Endothelial cell of umbilical vein (primary cell): ENCODE results near the gene KMT2B.

Experiments used
- EZH2 ChIP-seq: IDR thresholded peaks from 2 replicates; pipeline ENCODE4 v1.6.1; 2012; ENCODE audit warnings: borderline replicate concordance, low read depth, mild to moderate bottlenecking, moderate library complexity, low read length, inconsistent platforms; ENCODE audit not compliant: severe bottlenecking
- GATA2 ChIP-seq: IDR thresholded peaks from 2 replicates; pipeline ENCODE4 v1.7.0; 2011; ENCODE audit warnings: low read depth, mild to moderate bottlenecking, moderate library complexity, mixed read lengths, low read length; ENCODE audit not compliant: insufficient read length, insufficient read depth
- JUN ChIP-seq: IDR thresholded peaks from 2 replicates; pipeline ENCODE4 v1.6.1; 2011; ENCODE audit warnings: borderline replicate concordance, low read depth; ENCODE audit not compliant: insufficient read length, insufficient read depth
- MYC ChIP-seq: IDR thresholded peaks from one replicate; pipeline ENCODE4 v1.6.1; 2011; ENCODE audit warnings: mild to moderate bottlenecking, low read depth, low read length
- POLR2A ChIP-seq: IDR thresholded peaks from 2 replicates; pipeline ENCODE4 v1.6.1; 2012; ENCODE audit warnings: low read depth, mild to moderate bottlenecking, control low read depth, low read length
- POLR2AphosphoS5 ChIP-seq: IDR thresholded peaks from 2 replicates; pipeline ENCODE4 v1.6.1; 2012; ENCODE audit warnings: low read depth, mild to moderate bottlenecking, control low read depth, low read length, moderate library complexity; ENCODE audit not compliant: insufficient read depth
- TF ChIP-seq, protein P1 (sequence below): IDR thresholded peaks from 2 replicates; pipeline ENCODE4 v1.6.1; 2011; ENCODE audit not compliant: insufficient read depth, insufficient read length
- TF ChIP-seq, protein P2 (sequence below), 2 donors: IDR thresholded peaks; 1 replicate in 1 of 2; 2 replicates in 1 of 2; pipeline ENCODE4 v1.5.1; 2011; ENCODE audit warnings: low read length in 2 of 2, mild to moderate bottlenecking in 2 of 2, moderate library complexity in 2 of 2, control low read depth in 1 of 2, inconsistent platforms in 1 of 2, low read depth in 1 of 2; ENCODE audit not compliant: insufficient read depth in 1 of 2; ENCODE audit errors: extremely low read depth in 1 of 2

DNA sequence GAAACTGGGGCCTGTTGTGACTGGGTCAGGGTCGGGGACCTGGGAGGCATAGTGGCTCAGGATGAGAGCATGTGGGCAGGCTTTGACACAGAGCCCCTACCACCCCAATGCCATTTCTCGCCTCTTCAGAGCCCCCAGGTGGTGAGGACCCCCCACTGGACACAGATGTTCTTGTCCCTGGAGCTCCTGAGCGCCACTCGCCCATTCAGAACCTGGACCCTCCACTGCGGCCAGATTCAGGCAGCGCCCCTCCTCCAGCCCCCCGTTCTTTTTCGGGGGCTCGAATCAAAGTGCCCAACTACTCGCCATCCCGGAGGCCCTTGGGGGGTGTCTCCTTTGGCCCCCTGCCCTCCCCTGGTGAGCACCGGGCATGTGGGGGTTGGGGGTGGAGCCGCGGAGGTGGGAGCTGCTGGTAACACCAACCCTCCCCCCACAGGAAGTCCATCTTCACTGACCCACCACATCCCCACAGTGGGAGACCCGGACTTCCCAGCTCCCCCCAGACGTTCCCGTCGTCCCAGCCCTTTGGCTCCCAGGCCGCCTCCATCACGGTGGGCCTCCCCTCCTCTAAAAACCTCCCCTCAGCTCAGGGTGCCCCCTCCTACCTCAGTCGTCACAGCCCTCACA lies 14.1 kb downstream of the KMT2B start:
- TF ChIP-seq POLR2AphosphoS5 (no peak), MYC (no peak), EZH2 (no peak), POLR2A (no peak), GATA2 (no peak), JUN (no peak)
- TF ChIP-seq, protein P1, sequence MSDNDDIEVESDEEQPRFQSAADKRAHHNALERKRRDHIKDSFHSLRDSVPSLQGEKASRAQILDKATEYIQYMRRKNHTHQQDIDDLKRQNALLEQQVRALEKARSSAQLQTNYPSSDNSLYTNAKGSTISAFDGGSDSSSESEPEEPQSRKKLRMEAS = no peak
- TF ChIP-seq, protein P2, sequence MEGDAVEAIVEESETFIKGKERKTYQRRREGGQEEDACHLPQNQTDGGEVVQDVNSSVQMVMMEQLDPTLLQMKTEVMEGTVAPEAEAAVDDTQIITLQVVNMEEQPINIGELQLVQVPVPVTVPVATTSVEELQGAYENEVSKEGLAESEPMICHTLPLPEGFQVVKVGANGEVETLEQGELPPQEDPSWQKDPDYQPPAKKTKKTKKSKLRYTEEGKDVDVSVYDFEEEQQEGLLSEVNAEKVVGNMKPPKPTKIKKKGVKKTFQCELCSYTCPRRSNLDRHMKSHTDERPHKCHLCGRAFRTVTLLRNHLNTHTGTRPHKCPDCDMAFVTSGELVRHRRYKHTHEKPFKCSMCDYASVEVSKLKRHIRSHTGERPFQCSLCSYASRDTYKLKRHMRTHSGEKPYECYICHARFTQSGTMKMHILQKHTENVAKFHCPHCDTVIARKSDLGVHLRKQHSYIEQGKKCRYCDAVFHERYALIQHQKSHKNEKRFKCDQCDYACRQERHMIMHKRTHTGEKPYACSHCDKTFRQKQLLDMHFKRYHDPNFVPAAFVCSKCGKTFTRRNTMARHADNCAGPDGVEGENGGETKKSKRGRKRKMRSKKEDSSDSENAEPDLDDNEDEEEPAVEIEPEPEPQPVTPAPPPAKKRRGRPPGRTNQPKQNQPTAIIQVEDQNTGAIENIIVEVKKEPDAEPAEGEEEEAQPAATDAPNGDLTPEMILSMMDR (IDR thresholded peaks at IDR 0.05; ENCODE audit: extremely low read depth in 1 of 2, insufficient read depth in 1 of 2, low read depth in 1 of 2, low read length in 2 of 2) = no peak
